ENCODE results near the gene TEX19.

TEX19 gene

GRCh38 chr17:82391496-82392066 lies 32.5 kb downstream of the TEX19 start:
- Histone ChIP-seq H3K4me3 (replicated peaks; ENCODE audit: insufficient read depth, low read length) (no peak overlapping the region), H3K27me3 (ENCODE audit: insufficient read depth, poor library complexity, severe bottlenecking) (no peaks in the 10 kb centered on the region), H3K27ac (replicated peaks) (no peak overlapping the region)
- no peak for DNase-seq (ENCODE audit: low read depth in 1 of 2, low spot score in 1 of 2)
- TF ChIP-seq REST (IDR thresholded peaks at IDR 0.05; ENCODE audit: insufficient replicate concordance, low read depth) (no peak), SPI1 (IDR thresholded peaks at IDR 0.05; ENCODE audit: borderline replicate concordance, low read depth) (no peak), POLR2AphosphoS5 (IDR thresholded peaks at IDR 0.05; ENCODE audit: low read depth) (no peak), GABPA (IDR thresholded peaks at IDR 0.05; ENCODE audit: low read depth) (no peak)
- TF ChIP-seq, protein P1, sequence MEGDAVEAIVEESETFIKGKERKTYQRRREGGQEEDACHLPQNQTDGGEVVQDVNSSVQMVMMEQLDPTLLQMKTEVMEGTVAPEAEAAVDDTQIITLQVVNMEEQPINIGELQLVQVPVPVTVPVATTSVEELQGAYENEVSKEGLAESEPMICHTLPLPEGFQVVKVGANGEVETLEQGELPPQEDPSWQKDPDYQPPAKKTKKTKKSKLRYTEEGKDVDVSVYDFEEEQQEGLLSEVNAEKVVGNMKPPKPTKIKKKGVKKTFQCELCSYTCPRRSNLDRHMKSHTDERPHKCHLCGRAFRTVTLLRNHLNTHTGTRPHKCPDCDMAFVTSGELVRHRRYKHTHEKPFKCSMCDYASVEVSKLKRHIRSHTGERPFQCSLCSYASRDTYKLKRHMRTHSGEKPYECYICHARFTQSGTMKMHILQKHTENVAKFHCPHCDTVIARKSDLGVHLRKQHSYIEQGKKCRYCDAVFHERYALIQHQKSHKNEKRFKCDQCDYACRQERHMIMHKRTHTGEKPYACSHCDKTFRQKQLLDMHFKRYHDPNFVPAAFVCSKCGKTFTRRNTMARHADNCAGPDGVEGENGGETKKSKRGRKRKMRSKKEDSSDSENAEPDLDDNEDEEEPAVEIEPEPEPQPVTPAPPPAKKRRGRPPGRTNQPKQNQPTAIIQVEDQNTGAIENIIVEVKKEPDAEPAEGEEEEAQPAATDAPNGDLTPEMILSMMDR (IDR thresholded peaks at IDR 0.05; ENCODE audit: insufficient read depth, low read length), result no peak

- Histone ChIP-seq H3K4me3 (replicated peaks; ENCODE audit: insufficient read depth, low read length) (no peak overlapping the region), H3K27me3 (ENCODE audit: insufficient read depth, poor library complexity, severe bottlenecking) (no peaks in the 10 kb centered on the region), H3K27ac (replicated peaks) (no peak overlapping the region)
- TF ChIP-seq REST (IDR thresholded peaks at IDR 0.05; ENCODE audit: insufficient replicate concordance, low read depth), result no peak
- TF ChIP-seq SPI1 (IDR thresholded peaks at IDR 0.05; ENCODE audit: borderline replicate concordance, low read depth), result no peak
- TF ChIP-seq, protein P1 (IDR thresholded peaks at IDR 0.05; ENCODE audit: insufficient read depth, low read length), result no peak
- TF ChIP-seq GABPA (IDR thresholded peaks at IDR 0.05; ENCODE audit: low read depth), result no peak
- TF ChIP-seq POLR2AphosphoS5 (IDR thresholded peaks at IDR 0.05; ENCODE audit: low read depth), result no peak
- no peak for DNase-seq (ENCODE audit: low read depth in 1 of 2, low spot score in 1 of 2)
Observed at GRCh38 chr17:82392209-82392920, 33.3 kb downstream of the TEX19 start.

GRCh38 chr17:82392941-82393340 lies 33.9 kb downstream of the TEX19 start:
- Histone ChIP-seq H3K27ac (replicated peaks) (no peak overlapping the region), H3K27me3 (ENCODE audit: insufficient read depth, poor library complexity, severe bottlenecking) (no peaks in the 10 kb centered on the region), H3K4me3 (replicated peaks; ENCODE audit: insufficient read depth, low read length) (no peak overlapping the region)
- no peak for DNase-seq (ENCODE audit: low read depth in 1 of 2, low spot score in 1 of 2)
- TF ChIP-seq SPI1 (IDR thresholded peaks at IDR 0.05; ENCODE audit: borderline replicate concordance, low read depth), result no peak
- TF ChIP-seq REST (IDR thresholded peaks at IDR 0.05; ENCODE audit: insufficient replicate concordance, low read depth), result no peak
- TF ChIP-seq POLR2AphosphoS5 (IDR thresholded peaks at IDR 0.05; ENCODE audit: low read depth), result no peak
- TF ChIP-seq, protein P1 (IDR thresholded peaks at IDR 0.05; ENCODE audit: insufficient read depth, low read length), result no peak
- no peak for TF ChIP-seq GABPA (IDR thresholded peaks at IDR 0.05; ENCODE audit: low read depth)

Measured in HL-60 (cell line).